Central memory CD8-positive, alpha-beta T cell (primary cell): Measurements from ENCODE around the gene APOBEC3H.
"Not testable (repeated sequence)": the region's sequence is repeated elsewhere in the genome, so short reads cannot be mapped to it uniquely, and the experiment has no call there.

Experiments used
- ATAC-seq: fragments of 150-1000 bp; cut with Tn5 transposase; replicated peaks from 2 replicates; pipeline ENCODE4 v1.10.0; 2022; ENCODE audit warnings: mild to moderate bottlenecking, moderate FRiP score, moderate number of reproducible peaks; ENCODE audit not compliant: poor library complexity, severe bottlenecking; ENCODE audit errors: extremely low read depth
- DNase-seq, 2 donors: peaks; one replicate each; pipeline ENCODE4 v3.0.0; 2021; ENCODE audit warnings: low spot score in 2 of 2
- H3K27ac Mint-ChIP-seq: one replicate; pipeline ENCODE4 v1.8.0; 2022; ENCODE audit warnings: low read depth, mild to moderate bottlenecking, moderate library complexity, mixed read lengths
- H3K27me3 Mint-ChIP-seq: one replicate; pipeline ENCODE4 v1.8.0; 2022; ENCODE audit warnings: mixed read lengths
- H3K36me3 Mint-ChIP-seq: one replicate; pipeline ENCODE4 v1.8.0; 2022; ENCODE audit warnings: mild to moderate bottlenecking, moderate library complexity, mixed read lengths; ENCODE audit not compliant: insufficient read depth
- H3K4me1 Mint-ChIP-seq: one replicate; pipeline ENCODE4 v1.8.0; 2022; ENCODE audit warnings: mixed read lengths
- H3K4me3 Mint-ChIP-seq: one replicate; pipeline ENCODE4 v1.8.0; 2022; ENCODE audit warnings: mild to moderate bottlenecking, moderate library complexity, mixed read lengths
- H3K9me3 Mint-ChIP-seq: one replicate; pipeline ENCODE4 v1.8.0; 2022; ENCODE audit warnings: mixed read lengths

APOBEC3H gene

GRCh38 chr22:39097098-39098020, at the start of gene APOBEC3H:
Gene APOBEC3H (plus strand): TSS chr22:39097244. CDS start chr22:39100279, 3,035 bp downstream.
- peaks cover 81% of the 10 kb centered on the region for H3K4me1 Mint-ChIP-seq
- H3K27me3 Mint-ChIP-seq, result no peaks in the 10 kb centered on the region

DNA sequence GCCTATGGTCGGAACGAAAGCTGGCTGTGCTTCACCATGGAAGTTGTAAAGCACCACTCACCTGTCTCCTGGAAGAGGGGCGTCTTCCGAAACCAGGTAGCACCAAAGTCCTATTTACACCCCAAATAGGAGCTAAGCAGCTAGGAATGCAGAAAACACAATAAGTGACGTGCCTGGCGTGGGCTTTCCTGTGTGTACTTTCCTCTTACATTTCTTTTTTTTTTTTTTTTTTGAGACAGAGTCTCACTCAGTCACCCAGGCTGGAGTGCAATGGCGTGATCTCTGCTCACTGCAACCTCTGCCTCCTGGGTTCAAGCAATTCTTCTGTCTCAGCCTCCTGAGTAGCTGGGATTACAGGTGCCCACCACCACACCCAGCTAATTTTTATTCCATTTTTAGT, 47.6 kb upstream of the APOBEC3H start:
- not testable (repeated sequence) for H3K4me3 Mint-ChIP-seq, H3K9me3 Mint-ChIP-seq, DNase-seq, ATAC-seq, H3K27ac Mint-ChIP-seq, H3K27me3 Mint-ChIP-seq
- H3K4me1 Mint-ChIP-seq, result peaks cover 23% of the 10 kb centered on the region
- H3K36me3 Mint-ChIP-seq, result peaks cover 12% of the 10 kb centered on the region

More at GRCh38 chr22:39097098-39098020, at the start of gene APOBEC3H:
- Mint-ChIP-seq H3K9me3 (no peaks in the 10 kb centered on the region), H3K27ac (peak within 1 kb of the TSS; percentile 99), H3K4me3 (peak within 1 kb of the TSS; percentile 78), H3K36me3 (peaks cover 10% of the 10 kb centered on the region)
- DNase-seq (no peak), ATAC-seq (peak; percentile 15)

DNA sequence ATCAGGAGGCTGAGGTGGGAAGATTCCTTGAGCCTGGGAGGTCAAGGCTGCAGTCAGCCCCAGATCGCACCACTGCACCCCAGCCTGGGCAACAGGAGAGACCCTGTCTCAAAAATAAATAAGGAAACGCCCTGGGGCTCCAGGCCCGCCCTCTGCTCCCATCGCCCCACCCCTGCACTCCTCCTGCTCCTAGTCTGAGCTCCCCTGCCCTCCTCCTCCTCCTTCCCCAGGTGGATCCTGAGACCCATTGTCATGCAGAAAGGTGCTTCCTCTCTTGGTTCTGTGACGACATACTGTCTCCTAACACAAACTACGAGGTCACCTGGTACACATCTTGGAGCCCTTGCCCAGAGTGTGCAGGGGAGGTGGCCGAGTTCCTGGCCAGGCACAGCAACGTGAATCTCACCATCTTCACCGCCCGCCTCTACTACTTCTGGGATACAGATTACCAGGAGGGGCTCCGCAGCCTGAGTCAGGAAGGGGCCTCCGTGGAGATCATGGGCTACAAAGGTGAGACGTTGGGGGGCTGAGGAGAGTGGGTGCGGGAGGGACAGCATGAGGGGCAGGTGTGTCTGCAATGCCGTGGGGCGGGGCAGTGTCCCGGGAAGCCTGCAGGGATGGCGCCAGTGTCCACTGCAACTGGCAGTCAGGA, 45.1 kb upstream of the APOBEC3H start:
- not testable (repeated sequence) for H3K27me3 Mint-ChIP-seq, H3K4me1 Mint-ChIP-seq, H3K36me3 Mint-ChIP-seq, DNase-seq, H3K9me3 Mint-ChIP-seq, ATAC-seq, H3K4me3 Mint-ChIP-seq, H3K27ac Mint-ChIP-seq

GRCh38 chr22:39055658-39056057, 41.4 kb upstream of the APOBEC3H start:
- no peak overlapping the region for H3K27ac Mint-ChIP-seq
- ATAC-seq, result no peak
- H3K27me3 Mint-ChIP-seq, result no peaks in the 10 kb centered on the region
- no peak overlapping the region for H3K4me3 Mint-ChIP-seq
- H3K9me3 Mint-ChIP-seq, result no peaks in the 10 kb centered on the region
- no peaks in the 10 kb centered on the region for H3K4me1 Mint-ChIP-seq
- no peak for DNase-seq
- H3K36me3 Mint-ChIP-seq, result peaks cover 4% of the 10 kb centered on the region

- H3K4me1 Mint-ChIP-seq, H3K27me3 Mint-ChIP-seq, DNase-seq, ATAC-seq, H3K4me3 Mint-ChIP-seq, H3K36me3 Mint-ChIP-seq, H3K9me3 Mint-ChIP-seq, H3K27ac Mint-ChIP-seq: not testable (repeated sequence)
Measured at GRCh38 chr22:39061290-39061689, 35.8 kb upstream of the APOBEC3H start.

GRCh38 chr22:39061951-39062350, 35.1 kb upstream of the APOBEC3H start:
- not testable (repeated sequence) for H3K4me3 Mint-ChIP-seq, H3K4me1 Mint-ChIP-seq, H3K9me3 Mint-ChIP-seq, ATAC-seq, H3K36me3 Mint-ChIP-seq, H3K27me3 Mint-ChIP-seq, H3K27ac Mint-ChIP-seq, DNase-seq

DNA sequence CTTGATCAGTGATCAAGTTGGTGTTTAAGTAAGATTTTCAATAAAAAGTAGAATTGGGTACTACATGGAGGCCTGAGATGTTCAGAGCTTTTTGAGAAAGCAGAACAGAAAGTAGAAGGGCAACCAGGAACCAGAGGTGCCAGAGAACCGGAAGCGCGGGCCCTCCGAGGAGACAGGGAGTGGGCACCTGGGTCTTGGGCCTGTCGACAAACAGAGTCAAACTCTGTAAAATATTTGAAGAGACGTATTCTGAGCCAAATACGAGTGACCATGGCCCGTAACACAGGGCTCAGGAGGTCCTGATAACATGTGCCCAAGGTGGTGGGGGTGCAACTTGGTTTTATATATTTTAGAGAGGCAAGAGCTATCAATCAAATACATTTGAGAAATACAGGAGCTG, 33.1 kb upstream of the APOBEC3H start:
- not testable (repeated sequence) for H3K4me3 Mint-ChIP-seq, H3K9me3 Mint-ChIP-seq, H3K4me1 Mint-ChIP-seq, DNase-seq, ATAC-seq, H3K27ac Mint-ChIP-seq, H3K36me3 Mint-ChIP-seq, H3K27me3 Mint-ChIP-seq

GRCh38 chr22:39066442-39067276, 30.4 kb upstream of the APOBEC3H start:
- not testable (repeated sequence) for H3K27me3 Mint-ChIP-seq, H3K4me3 Mint-ChIP-seq, H3K27ac Mint-ChIP-seq, H3K9me3 Mint-ChIP-seq, H3K4me1 Mint-ChIP-seq, ATAC-seq, DNase-seq, H3K36me3 Mint-ChIP-seq

GRCh38 chr22:39068033-39068785, 28.8 kb upstream of the APOBEC3H start:
- DNase-seq (no peak), ATAC-seq (no peak)
- Mint-ChIP-seq H3K27ac (no peak overlapping the region), H3K27me3 (no peaks in the 10 kb centered on the region), H3K4me1 (no peaks in the 10 kb centered on the region), H3K4me3 (no peak overlapping the region), H3K9me3 (no peaks in the 10 kb centered on the region), H3K36me3 (no peaks in the 10 kb centered on the region)

DNA sequence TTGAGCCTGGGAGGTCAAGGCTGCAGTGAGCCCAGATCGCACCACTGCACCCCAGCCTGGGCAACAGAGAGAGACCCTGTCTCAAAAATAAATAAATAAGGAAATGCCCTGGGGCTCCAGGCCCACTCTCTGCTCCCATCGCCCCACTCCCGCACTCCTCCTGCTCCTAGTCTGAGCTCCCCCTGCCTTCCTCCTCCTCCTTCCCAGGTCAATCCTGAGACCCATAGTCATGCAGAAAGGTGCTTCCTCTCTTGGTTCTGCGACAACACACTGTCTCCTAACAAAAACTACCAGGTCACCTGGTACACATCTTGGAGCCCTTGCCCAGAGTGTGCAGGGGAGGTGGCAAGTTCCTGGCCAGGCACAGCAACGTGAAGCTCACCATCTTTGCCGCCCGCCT, 26.9 kb upstream of the APOBEC3H start:
- Mint-ChIP-seq H3K9me3 (no peaks in the 10 kb centered on the region), H3K36me3 (no peaks in the 10 kb centered on the region), H3K4me3 (no peak overlapping the region), H3K27ac (no peak overlapping the region), H3K27me3 (no peaks in the 10 kb centered on the region), H3K4me1 (no peaks in the 10 kb centered on the region)
- ATAC-seq (no peak), DNase-seq (no peak)

DNA sequence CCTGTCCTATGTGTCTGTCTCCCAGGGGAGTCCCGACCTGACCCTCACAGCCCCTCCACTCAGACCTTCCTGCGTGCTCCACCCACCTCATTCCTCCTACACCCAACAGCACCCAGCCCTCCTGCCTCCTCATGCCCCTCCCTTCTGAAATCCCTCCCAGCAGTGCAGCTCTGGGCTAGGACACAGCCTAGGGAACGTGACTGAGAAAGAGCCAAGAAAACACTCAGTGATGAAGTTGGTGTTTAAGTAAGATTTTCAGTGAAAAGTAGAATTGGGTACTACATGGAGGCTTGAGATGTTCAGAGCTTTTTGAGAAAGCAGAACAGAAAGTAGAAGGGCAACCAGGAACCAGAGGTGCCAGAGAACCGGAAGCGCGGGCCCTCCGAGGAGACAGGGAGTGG, 24.5 kb upstream of the APOBEC3H start:
- H3K27ac Mint-ChIP-seq, DNase-seq, H3K9me3 Mint-ChIP-seq, H3K36me3 Mint-ChIP-seq, ATAC-seq, H3K4me3 Mint-ChIP-seq, H3K27me3 Mint-ChIP-seq: not testable (repeated sequence)
- H3K4me1 Mint-ChIP-seq, result peaks cover 15% of the 10 kb centered on the region

DNA sequence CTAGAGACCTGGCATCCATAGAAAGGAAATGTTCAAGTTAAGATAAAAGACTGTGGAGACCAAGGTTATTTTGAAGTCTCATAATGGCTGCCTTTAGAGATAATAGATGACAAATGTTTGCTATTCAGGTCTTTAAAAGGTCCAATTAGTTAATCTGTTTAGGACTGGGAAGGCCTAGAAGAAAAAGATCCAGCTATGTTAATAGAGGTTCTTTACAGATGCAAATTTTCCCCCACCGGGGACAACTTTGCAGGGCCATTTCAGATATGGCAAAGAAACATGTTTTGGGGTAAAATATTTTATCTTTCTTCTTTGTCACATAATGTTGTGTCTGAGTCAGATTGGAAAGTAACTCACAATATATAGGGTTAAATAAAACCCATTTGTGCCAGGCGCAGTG, 23.1 kb upstream of the APOBEC3H start:
- H3K27ac Mint-ChIP-seq, result no peak overlapping the region
- peaks cover 29% of the 10 kb centered on the region for H3K4me1 Mint-ChIP-seq
- H3K4me3 Mint-ChIP-seq, result no peak overlapping the region
- H3K9me3 Mint-ChIP-seq, result no peaks in the 10 kb centered on the region
- DNase-seq (no peak), ATAC-seq (no peak)
- H3K36me3 Mint-ChIP-seq, result peaks cover 21% of the 10 kb centered on the region
- H3K27me3 Mint-ChIP-seq, result no peaks in the 10 kb centered on the region
